Measurements from ENCODE around the gene CCNH.

GRCh38 chr5:87390075-87390474 is 22.7 kb downstream of the CCNH start:
- TF ChIP-seq, protein P1, sequence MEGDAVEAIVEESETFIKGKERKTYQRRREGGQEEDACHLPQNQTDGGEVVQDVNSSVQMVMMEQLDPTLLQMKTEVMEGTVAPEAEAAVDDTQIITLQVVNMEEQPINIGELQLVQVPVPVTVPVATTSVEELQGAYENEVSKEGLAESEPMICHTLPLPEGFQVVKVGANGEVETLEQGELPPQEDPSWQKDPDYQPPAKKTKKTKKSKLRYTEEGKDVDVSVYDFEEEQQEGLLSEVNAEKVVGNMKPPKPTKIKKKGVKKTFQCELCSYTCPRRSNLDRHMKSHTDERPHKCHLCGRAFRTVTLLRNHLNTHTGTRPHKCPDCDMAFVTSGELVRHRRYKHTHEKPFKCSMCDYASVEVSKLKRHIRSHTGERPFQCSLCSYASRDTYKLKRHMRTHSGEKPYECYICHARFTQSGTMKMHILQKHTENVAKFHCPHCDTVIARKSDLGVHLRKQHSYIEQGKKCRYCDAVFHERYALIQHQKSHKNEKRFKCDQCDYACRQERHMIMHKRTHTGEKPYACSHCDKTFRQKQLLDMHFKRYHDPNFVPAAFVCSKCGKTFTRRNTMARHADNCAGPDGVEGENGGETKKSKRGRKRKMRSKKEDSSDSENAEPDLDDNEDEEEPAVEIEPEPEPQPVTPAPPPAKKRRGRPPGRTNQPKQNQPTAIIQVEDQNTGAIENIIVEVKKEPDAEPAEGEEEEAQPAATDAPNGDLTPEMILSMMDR (IDR thresholded peaks at IDR 0.05; ENCODE audit: low read depth, low read length) = no peak
- TF ChIP-seq EZH2phosphoT487 (IDR thresholded peaks at IDR 0.05; ENCODE audit: low read depth) = no peak
